IMR-90 (cell line): Measurements from ENCODE around the gene SNX1. TPM values are rescaled to one million over a fixed set of nuclear protein-coding genes. Genes with fewer than 3 reads are reported as not detected.

Source experiments
- ATAC-seq: fragments of 200-7000 bp; cut with Tn5 transposase; 2 replicates; pipeline ENCODE4 v1.9.1; 2020; ENCODE audit warnings: low read depth, mild to moderate bottlenecking, moderate library complexity
- BruUV-seq: library from RNA; stranded (reverse); fragments of 400-500 nt; replicated peaks from 2 replicates; lab custom pipeline; 2021; lab: Mats Ljungman, UMichigan
- CTCF ChIA-PET: fragments of 300-600 bp; formaldehyde crosslinking; extraction: SDS; loops from one replicate; lab custom pipeline; 2021; ENCODE audit warnings: antibody characterized with exemption; lab: Yijun Ruan, JAX
- POLR2A ChIA-PET: fragments of 300-600 bp; sonication (Branson Sonifier 250); formaldehyde crosslinking; loops from one replicate; lab custom pipeline; 2022; ENCODE audit warnings: antibody characterized with exemption; ENCODE audit not compliant: unreplicated experiment; lab: Charles Lee
- DNase-seq: peaks from one replicate; pipeline ENCODE4 v3.0.0; 2013
- H2AFZ ChIP-seq: replicated peaks from 2 replicates; pipeline ENCODE3; 2013; ENCODE audit warnings: low read length, mild to moderate bottlenecking; ENCODE audit not compliant: poor library complexity
- H2AK5ac ChIP-seq: 2 replicates; pipeline ENCODE4 v1.6.1; 2013; ENCODE audit warnings: low read depth, low read length, inconsistent platforms
- H2AK9ac ChIP-seq: replicated peaks from 2 replicates; pipeline ENCODE3; 2013; ENCODE audit warnings: mild to moderate bottlenecking, low read depth, low read length, moderate library complexity; ENCODE audit not compliant: poor library complexity
- H2BK120ac ChIP-seq: 2 replicates; pipeline ENCODE4 v1.6.1; 2013; ENCODE audit warnings: low read depth, low read length, inconsistent platforms
- H2BK15ac ChIP-seq: 3 replicates; pipeline ENCODE4 v1.6.1; 2013; ENCODE audit warnings: low read depth, low read length, inconsistent platforms
- H2BK20ac ChIP-seq: 2 replicates; pipeline ENCODE4 v1.6.1; 2013; ENCODE audit warnings: low read depth, mild to moderate bottlenecking, inconsistent platforms, low read length, moderate library complexity
- H2BK5ac ChIP-seq: 2 replicates; pipeline ENCODE4 v1.6.1; 2013; ENCODE audit warnings: mild to moderate bottlenecking, low read depth, low read length, inconsistent platforms; ENCODE audit not compliant: poor library complexity, severe bottlenecking
- H3K14ac ChIP-seq: replicated peaks from 2 replicates; pipeline ENCODE4 v1.6.1; 2013; ENCODE audit warnings: low read depth, low read length, inconsistent platforms
- H3K18ac ChIP-seq: 2 replicates; pipeline ENCODE4 v1.6.1; 2013; ENCODE audit warnings: low read depth, low read length, control low read depth
- H3K23ac ChIP-seq: 2 replicates; pipeline ENCODE4 v1.6.1; 2013; ENCODE audit warnings: low read depth, low read length, inconsistent platforms
- H3K27ac ChIP-seq: 2 replicates; pipeline ENCODE4 v1.5.1; 2013; ENCODE audit warnings: mild to moderate bottlenecking, control low read depth, low read length; ENCODE audit not compliant: insufficient read depth
- H3K27me3 ChIP-seq: 2 replicates; pipeline ENCODE4 v1.6.1; 2013; ENCODE audit warnings: low read length; ENCODE audit not compliant: control insufficient read depth, insufficient read depth
- H3K36me3 ChIP-seq: 2 replicates; pipeline ENCODE4 v1.6.1; 2013; ENCODE audit warnings: low read length, mixed read lengths; ENCODE audit not compliant: control insufficient read depth, insufficient read depth
- H3K4ac ChIP-seq: 2 replicates; pipeline ENCODE4 v1.6.1; 2013; ENCODE audit warnings: low read depth, low read length, inconsistent platforms
- H3K4me1 ChIP-seq: 2 replicates; pipeline ENCODE4 v1.6.1; 2013; ENCODE audit warnings: low read length, mixed read lengths; ENCODE audit not compliant: control insufficient read depth, insufficient read depth
- H3K4me2 ChIP-seq: 2 replicates; pipeline ENCODE4 v1.6.1; 2013; ENCODE audit warnings: low read depth, mild to moderate bottlenecking, control low read depth, low read length, moderate library complexity
- H3K4me3 ChIP-seq: 2 replicates; pipeline ENCODE4 v1.5.1; 2013; ENCODE audit warnings: low read depth, mild to moderate bottlenecking, control low read depth, low read length, moderate library complexity; ENCODE audit not compliant: insufficient read depth
- H3K56ac ChIP-seq: 2 replicates; pipeline ENCODE4 v1.6.1; 2013; ENCODE audit warnings: low read length, inconsistent platforms; ENCODE audit not compliant: insufficient read depth; ENCODE audit errors: extremely low read depth
- H3K79me1 ChIP-seq, 2 experiments: 2 replicates each; pipeline ENCODE4 v1.6.1; 2013; ENCODE audit warnings: low read length in 2 of 2, inconsistent platforms in 1 of 2, low read depth in 1 of 2
- H3K9ac ChIP-seq: 2 replicates; pipeline ENCODE4 v1.6.1; 2013; ENCODE audit warnings: low read depth, low read length, control low read depth
- H3K9me1 ChIP-seq: 2 replicates; pipeline ENCODE4 v1.6.1; 2013; ENCODE audit warnings: low read length, inconsistent platforms; ENCODE audit not compliant: insufficient read depth
- H3K9me3 ChIP-seq: 2 replicates; pipeline ENCODE4 v1.6.1; 2013; ENCODE audit warnings: low read length; ENCODE audit not compliant: control insufficient read depth, insufficient read depth
- H4K20me1 ChIP-seq: 2 replicates; pipeline ENCODE4 v1.6.1; 2013; ENCODE audit warnings: low read length, inconsistent platforms; ENCODE audit not compliant: insufficient read depth
- H4K5ac ChIP-seq: 2 replicates; pipeline ENCODE4 v1.6.1; 2013; ENCODE audit warnings: mild to moderate bottlenecking, low read depth, low read length, control low read depth
- H4K8ac ChIP-seq, 2 experiments: 2 replicates each; pipeline ENCODE4 v1.6.1; 2013; ENCODE audit warnings: low read depth in 2 of 2, low read length in 2 of 2, control low read depth in 1 of 2, inconsistent platforms in 1 of 2
- H4K91ac ChIP-seq: 2 replicates; pipeline ENCODE4 v1.6.1; 2013; ENCODE audit warnings: low read depth, low read length, inconsistent platforms; ENCODE audit not compliant: insufficient read depth
- BHLHE40 ChIP-seq: fragments of 150-350 bp; IDR thresholded peaks from 2 replicates; pipeline ENCODE4 v1.6.1; 2016; ENCODE audit warnings: mild to moderate bottlenecking, low read depth, low read length
- CEBPB ChIP-seq: IDR thresholded peaks from 2 replicates; pipeline ENCODE4 v1.6.1; 2012; ENCODE audit warnings: low read depth, low read length, improper control_type of control experiment
- CHD1 ChIP-seq: IDR thresholded peaks from 2 replicates; pipeline ENCODE4 v1.6.1; 2012; ENCODE audit warnings: low read depth, low read length, improper control_type of control experiment
- MAFK ChIP-seq: IDR thresholded peaks from 2 replicates; pipeline ENCODE4 v1.6.1; 2012; ENCODE audit warnings: low read depth, low read length, improper control_type of control experiment
- MAZ ChIP-seq: IDR thresholded peaks from 2 replicates; pipeline ENCODE4 v1.6.1; 2012; ENCODE audit warnings: low read depth, mild to moderate bottlenecking, low read length, improper control_type of control experiment, moderate library complexity, borderline replicate concordance
- POLR2A ChIP-seq: IDR thresholded peaks from 2 replicates; pipeline ENCODE4 v1.6.1; 2012; ENCODE audit warnings: mild to moderate bottlenecking, low read depth, low read length
- RCOR1 ChIP-seq: IDR thresholded peaks from 2 replicates; pipeline ENCODE4 v1.6.1; 2012; ENCODE audit warnings: mild to moderate bottlenecking, low read length, improper control_type of control experiment; ENCODE audit not compliant: insufficient replicate concordance
- WGBS, 2 experiments: methylation state at CpG; one replicate each; pipeline versions ENCODE4 v1.1.5 to v1.1.7; 2013; ENCODE audit warnings: missing lambda C conversion rate in 2 of 2; ENCODE audit not compliant: insufficient read length in 1 of 2; ENCODE audit errors: extremely low coverage in 2 of 2; 5-methylcytosine and 5-hydroxymethylcytosine counted together
- dilution Hi-C: fragments of 300-500 bp; cut with HindIII; formaldehyde crosslinking; loops from one replicate; pipeline ENCODE4 v1.14.3; 2018; ENCODE audit warnings: low sequenced_read_pairs; ENCODE audit not compliant: unreplicated experiment
- in situ Hi-C: fragments of 300-500 bp; cut with MboI; formaldehyde crosslinking; loops from 3 replicates; pipeline ENCODE4 v1.14.3; 2019; ENCODE audit warnings: low sequenced_read_pairs, inconsistent platforms, mixed read lengths
- intact Hi-C: fragments of 100-400 bp; cut with micrococcal nuclease; formaldehyde crosslinking; loops from 2 replicates; pipeline ENCODE4 v1.10.0; 2022
- polyA plus RNA-seq, 3 experiments: library from polyadenylated mRNA; depleted of rRNA; stranded (reverse); fragments of >200 nt; gene quantifications; 2 replicates each; pipeline ENCODE4 v1.2.3, GENCODE V29; 2012; ENCODE audit warnings: low replicate concordance in 1 of 3
- total RNA-seq: library from RNA; depleted of rRNA; stranded (reverse); fragments of >200 nt; gene quantifications from 2 replicates; pipeline ENCODE4 v1.2.3, GENCODE V29; 2012
- TF ChIP-seq, protein P1 (sequence below): fragments of 150-350 bp; IDR thresholded peaks from 2 replicates; pipeline ENCODE4 v1.6.1; 2017; ENCODE audit warnings: mild to moderate bottlenecking, antibody characterized with exemption, low read length, low read depth

Gene SNX1
- total and polyA plus RNA-seq, 2 of the 4 experiments (the other 2 are of a cell fraction) = 35.3 to 72.3 TPM

DNA sequence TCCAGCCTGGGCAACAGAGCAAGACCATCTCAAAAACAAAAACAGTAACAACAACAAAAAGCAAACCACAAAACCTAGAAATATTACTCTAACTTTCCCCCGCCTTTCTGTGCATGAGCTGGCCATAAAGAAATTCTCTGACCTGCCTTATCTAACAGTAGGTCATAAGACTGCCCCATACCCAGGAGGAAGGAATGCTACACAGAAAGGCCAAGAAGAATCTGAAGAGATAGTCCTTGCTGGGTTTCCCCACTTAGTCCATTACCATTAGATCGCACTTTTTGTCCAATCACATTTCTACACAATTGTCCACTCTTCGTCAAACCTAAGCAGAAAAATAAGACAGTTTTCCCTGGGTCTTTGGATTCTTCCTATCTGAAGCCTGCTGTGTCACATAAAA, 25.7 kb upstream of the SNX1 start:
- Histone ChIP-seq H3K9ac (no peak overlapping the region), H3K4me3 (no peak overlapping the region), H3K56ac (no peak overlapping the region), H2AFZ (no peak overlapping the region), H3K23ac (no peak overlapping the region), H3K4me1 (peaks cover 15% of the 10 kb centered on the region), H2BK5ac (no peak overlapping the region), H3K36me3 (peaks cover 3% of the 10 kb centered on the region; the same call in 1 of the 2 replicates), H2BK20ac (no peak overlapping the region), H3K14ac (no peak overlapping the region), H4K91ac (no peak overlapping the region), H4K8ac (no peak overlapping the region), H4K20me1 (peaks cover 7% of the 10 kb centered on the region; the same call in 1 of the 2 replicates), H3K27ac (no peak overlapping the region), H3K4ac (no peak overlapping the region), H2BK120ac (no peak overlapping the region), H2BK15ac (no peak overlapping the region), H3K4me2 (no peak overlapping the region), H2AK9ac (no peak overlapping the region), H3K79me1 (peaks cover 0 to 7% of the 10 kb centered on the region in 2 experiments; a peak in 3 of 4 replicates), H3K9me1 (peaks cover 8% of the 10 kb centered on the region), H2AK5ac (no peak overlapping the region), H3K27me3 (no peaks in the 10 kb centered on the region), H3K18ac (no peak overlapping the region), H3K9me3 (no peaks in the 10 kb centered on the region), H4K5ac (no peak overlapping the region)
- DNase-seq = no peak
- intact Hi-C loops = loop anchor here (10.0 kb wide), 1 partner anchor 775 kb away; no protein-coding TSS in a partner anchor
- dilution Hi-C loops = no loop called here
- in situ Hi-C loops = loop anchor here (25.0 kb wide), 2 partner anchors 433 to 783 kb away; partner anchors contain the start of gene APH1B
- no peak for ATAC-seq
- ChIA-PET POLR2A (no interaction called here), CTCF (interaction anchor here (0.6 kb wide), 1 partner anchor 290 kb away, joined by 3 read pairs; no protein-coding TSS in a partner anchor)
- WGBS, 2 experiments = no CpG with 5 or more reads among the region's 3 CpGs
- BruUV-seq = no TSS peak
- TF ChIP-seq, protein P1, sequence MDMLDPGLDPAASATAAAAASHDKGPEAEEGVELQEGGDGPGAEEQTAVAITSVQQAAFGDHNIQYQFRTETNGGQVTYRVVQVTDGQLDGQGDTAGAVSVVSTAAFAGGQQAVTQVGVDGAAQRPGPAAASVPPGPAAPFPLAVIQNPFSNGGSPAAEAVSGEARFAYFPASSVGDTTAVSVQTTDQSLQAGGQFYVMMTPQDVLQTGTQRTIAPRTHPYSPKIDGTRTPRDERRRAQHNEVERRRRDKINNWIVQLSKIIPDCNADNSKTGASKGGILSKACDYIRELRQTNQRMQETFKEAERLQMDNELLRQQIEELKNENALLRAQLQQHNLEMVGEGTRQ = no peak
- TF ChIP-seq MAZ = no peak
- no peak for TF ChIP-seq MAFK
- TF ChIP-seq POLR2A = no peak
- TF ChIP-seq CEBPB = no peak
- TF ChIP-seq RCOR1 = no peak
- TF ChIP-seq BHLHE40 = no peak
- no peak for TF ChIP-seq CHD1
